ENCODE results near the gene SMIM5. TPM values are rescaled to one million over a fixed set of nuclear protein-coding genes. Genes with fewer than 3 reads are reported as not detected.

Gene SMIM5
- total and polyA plus RNA-seq, 2 donors (not counting 3 experiments of a cell fraction or from before 2014, with no cell fraction given), result not detected

- Histone ChIP-seq H3K9me1 (replicated peaks; ENCODE audit: control insufficient read depth, extremely low read depth, insufficient read depth, low read length) (no peaks in the 10 kb centered on the region), H3K36me3 (ENCODE audit: control insufficient read depth in 2 of 2, extremely low read depth in 1 of 2, insufficient read depth in 2 of 2, low read length in 2 of 2) (peaks cover 17 to 27% of the 10 kb centered on the region in 2 experiments), H3K9ac (replicated peaks; ENCODE audit: extremely low read depth, insufficient read depth, low read length) (no peak overlapping the region), H3K4me2 (ENCODE audit: insufficient read depth, low read length) (no peak overlapping the region), H4K20me1 (replicated peaks; ENCODE audit: control insufficient read depth, extremely low read depth, insufficient read depth, low read length) (no peaks in the 10 kb centered on the region), H3K4me1 (ENCODE audit: control insufficient read depth, extremely low read depth, insufficient read depth, low read length) (peaks cover 20% of the 10 kb centered on the region), H3K27ac (ENCODE audit: insufficient read depth, low read depth, low read length) (no peak overlapping the region), H3K4me3 (replicated peaks in 1 of 3; ENCODE audit: insufficient read depth in 1 of 3, low read depth in 1 of 3, low read length in 3 of 3) (no peak overlapping the region), H3K27me3 (ENCODE audit: control insufficient read depth in 2 of 2, insufficient read depth in 2 of 2, low read length in 2 of 2) (no peaks in the 10 kb centered on the region), H3K79me2 (ENCODE audit: control insufficient read depth, insufficient read depth, low read length) (peaks cover 69% of the 10 kb centered on the region), H2AFZ (ENCODE audit: low read depth, low read length) (no peak overlapping the region), H3K9me3 (replicated peaks; ENCODE audit: control insufficient read depth, insufficient read depth, low read length) (no peaks in the 10 kb centered on the region)
- BruUV-seq (replicated peaks), result no TSS peak
- ChIA-PET CTCF (interaction anchor here (1.1 to 19.6 kb wide), 4 partner anchors 8 to 74 kb away, joined by 5 to 653 read pairs (median 16); partner anchors contain the start of gene SMIM5), POLR2A (no interaction called here)
- FAIRE-seq (no peak), DNase-seq (ENCODE audit: low read depth, low spot score) (no peak)
- TF ChIP-seq CTCF (IDR thresholded peaks at IDR 0.05; ENCODE audit: extremely low read depth in 1 of 2, insufficient read depth in 1 of 2, low read depth in 1 of 2, low read length in 2 of 2), result no peak
- TF ChIP-seq FOS (IDR thresholded peaks at IDR 0.05; ENCODE audit: borderline replicate concordance, insufficient read depth, low read length), result no peak
- TF ChIP-seq POLR2A (IDR thresholded peaks at IDR 0.05; ENCODE audit: low read depth, low read length), result no peak
- TF ChIP-seq EZH2 (IDR thresholded peaks at IDR 0.05; ENCODE audit: borderline replicate concordance, low read depth, low read length, severe bottlenecking), result no peak
- no peak for TF ChIP-seq POLR2AphosphoS5 (IDR thresholded peaks at IDR 0.05; ENCODE audit: insufficient read depth, low read depth, low read length)
- TF ChIP-seq JUN (IDR thresholded peaks at IDR 0.05; ENCODE audit: borderline replicate concordance, insufficient read depth, insufficient read length, low read depth), result no peak
- TF ChIP-seq GATA2 (IDR thresholded peaks at IDR 0.05; ENCODE audit: insufficient read depth, insufficient read length, low read depth, low read length), result no peak
- no peak for TF ChIP-seq MYC (IDR thresholded peaks at IDR 0.05; ENCODE audit: low read depth, low read length)
- TF ChIP-seq MAX (IDR thresholded peaks at IDR 0.05; ENCODE audit: insufficient read depth, insufficient read length), result no peak
- intact Hi-C loops (cut with micrococcal nuclease), result no loop called here
- dilution Hi-C loops (cut with MboI; ENCODE audit: extremely low pct_ligation_motif_present, low sequenced_read_pairs), result no loop called here
Observed at GRCh38 chr17:75672011-75672410, 38.8 kb downstream of the SMIM5 start.
